Left lung (tissue), 10 donors: ENCODE data around the gene SLC38A3. TPM values are rescaled to one million over a fixed set of nuclear protein-coding genes. Genes with fewer than 3 reads are reported as not detected.

ENCODE experiments used
- ATAC-seq: fragments of 200-7000 bp; cut with Tn5 transposase; one replicate; pipeline ENCODE4 v1.9.1; 2020; ENCODE audit warnings: moderate library complexity
- DNase-seq, 4 donors: peaks; one replicate each; pipeline ENCODE4 v3.0.0-alpha.2; 2013 to 2020
- H3K27ac ChIP-seq, 2 donors: fragments of 200-600 bp; sonication (generic) in 1 of 2; one replicate each; pipeline versions ENCODE4 v1.5.0 to v1.8.0; 2020 to 2021
- H3K27me3 ChIP-seq, 2 donors: fragments of 200-600 bp; sonication (generic) in 1 of 2; one replicate each; pipeline versions ENCODE4 v1.5.0 to v1.8.0; 2020 to 2021
- H3K36me3 ChIP-seq, 2 donors: fragments of 200-600 bp; sonication (generic) in 1 of 2; one replicate each; pipeline versions ENCODE4 v1.5.0 to v1.8.0; 2020 to 2021
- H3K4me1 ChIP-seq, 2 donors: fragments of 200-600 bp; one replicate each; pipeline ENCODE4 v1.8.0; 2021
- H3K4me3 ChIP-seq, 2 donors: fragments of 200-600 bp; sonication (generic) in 1 of 2; one replicate each; pipeline versions ENCODE4 v1.5.0 to v1.8.0; 2020 to 2021; ENCODE audit warnings: mild to moderate bottlenecking in 1 of 2
- H3K9me3 ChIP-seq, 2 donors: fragments of 200-600 bp; sonication (generic) in 1 of 2; one replicate each; pipeline versions ENCODE4 v1.5.0 to v1.8.0; 2020 to 2021
- CTCF ChIP-seq, 2 donors: fragments of 200-600 bp; sonication (generic) in 1 of 2; IDR thresholded peaks; one replicate each; pipeline versions ENCODE4 v1.5.0 to v1.8.0; 2021; ENCODE audit warnings: antibody characterized with exemption in 2 of 2
- intact Hi-C, 2 donors: fragments of 100-400 bp; cut with DNase I; formaldehyde crosslinking; loops; one replicate each; pipeline versions ENCODE4 v1.11.2 to v1.14.2; 2022
- polyA plus RNA-seq, 6 donors: library from polyadenylated mRNA; unstranded; fragments of 120-200 nt; gene quantifications; one replicate each; pipeline ENCODE4 v1.2.1, GENCODE V29; 2013; ENCODE audit not compliant: insufficient read length in 6 of 6
- total RNA-seq, 2 donors: library from RNA; stranded (reverse); fragmentation: NEBNext Ultra II Directional; extraction: Animal tissue kit (Norgen Biotek cat#: 25700); gene quantifications; one replicate each; pipeline ENCODE4 v1.2.1, GENCODE V29; 2021
- donor health status: DM: no; HTN: yes; CAD: no.
- donor health status: DM: no; HTN: no; CAD: no.

Gene SLC38A3
- total and polyA plus RNA-seq, 8 donors, result 0.23 to 10.9 (median 7.8) TPM; not detected in 1

GRCh38 chr3:50267280-50267913 is 62.3 kb downstream of the SLC38A3 start:
- TF ChIP-seq CTCF (IDR thresholded peaks at IDR 0.05), result no peak
- peak; percentile 32 for ATAC-seq
- intact Hi-C loops, result no loop called here

DNA sequence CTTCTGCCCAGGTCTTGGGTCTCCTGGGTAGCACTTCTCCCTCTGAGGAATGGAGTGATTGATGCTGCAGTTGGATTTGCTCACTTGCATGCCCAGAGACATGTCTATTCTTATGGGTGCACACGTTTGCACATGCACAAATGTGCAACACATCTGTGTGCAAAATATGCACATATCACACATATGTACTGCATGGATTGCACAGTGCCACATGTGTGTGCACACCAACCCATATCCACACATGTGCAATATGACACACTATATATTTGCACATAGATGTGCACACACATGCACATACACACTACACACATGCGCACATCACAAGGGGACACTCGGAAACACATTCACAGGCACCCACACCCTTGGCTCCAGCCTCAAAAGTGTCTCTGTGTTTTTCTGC is 63.2 kb downstream of the SLC38A3 start:
- H3K4me3 ChIP-seq, result peak overlapping the region in 1 of 2 donors; percentile 48
- H3K27ac ChIP-seq, result peak overlapping the region; percentile 80 to 92
- no peak for ATAC-seq
- peaks cover 0 to 24% of the 10 kb centered on the region in 2 donors for H3K27me3 ChIP-seq
- TF ChIP-seq CTCF (IDR thresholded peaks at IDR 0.05), result no peak
- no peaks in the 10 kb centered on the region for H3K36me3 ChIP-seq
- no peaks in the 10 kb centered on the region for H3K9me3 ChIP-seq
- intact Hi-C loops, result no loop called here
- peaks cover 48 to 64% of the 10 kb centered on the region in 2 donors for H3K4me1 ChIP-seq
- no peak for DNase-seq

More at GRCh38 chr3:50267280-50267913, 62.3 kb downstream of the SLC38A3 start:
- peaks cover 0 to 21% of the 10 kb centered on the region in 2 donors for H3K27me3 ChIP-seq
- H3K27ac ChIP-seq, result peak overlapping the region; percentile 80 to 92
- H3K36me3 ChIP-seq, result no peaks in the 10 kb centered on the region
- peaks cover 40 to 56% of the 10 kb centered on the region in 2 donors for H3K4me1 ChIP-seq
- peak in 3 of 4 donors; percentile 62 to 87 (median 70) for DNase-seq
- H3K9me3 ChIP-seq, result no peaks in the 10 kb centered on the region
- H3K4me3 ChIP-seq, result peak overlapping the region; percentile 48 to 54

DNA sequence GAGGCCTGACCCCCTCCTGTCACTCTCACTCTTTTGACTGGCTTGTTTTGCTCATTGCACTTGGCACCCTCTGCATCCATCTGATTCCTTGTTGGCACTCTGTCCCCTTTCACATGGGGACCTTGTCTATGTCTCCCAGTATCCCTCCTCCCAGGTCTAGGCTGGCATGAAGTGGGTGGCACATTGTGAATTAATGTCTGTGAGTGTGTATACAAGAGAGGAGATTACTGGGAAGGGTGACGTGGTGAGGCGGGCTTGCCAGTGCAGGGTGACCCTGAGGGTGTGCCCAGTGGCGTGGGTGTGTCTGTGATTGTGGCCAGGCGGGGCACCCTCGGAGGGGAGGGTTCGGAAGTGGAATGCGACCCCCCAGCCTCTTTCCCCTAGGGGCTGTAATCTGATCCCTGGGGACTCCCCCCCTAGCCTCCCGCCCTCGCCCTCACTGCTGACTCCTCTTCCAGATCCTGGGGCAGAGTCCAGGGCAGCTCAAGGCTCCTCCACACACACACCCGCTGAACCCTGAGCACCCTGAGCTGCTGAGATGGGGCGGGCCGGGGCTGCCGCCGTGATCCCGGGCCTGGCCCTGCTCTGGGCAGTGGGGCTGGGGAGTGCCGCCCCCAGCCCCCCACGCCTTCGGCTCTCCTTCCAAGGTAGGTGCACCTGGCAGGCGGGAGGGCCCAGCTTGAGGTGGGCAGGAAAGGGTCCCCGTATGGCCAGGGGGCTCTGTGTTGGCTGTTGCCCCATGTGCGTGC is 63.8 kb downstream of the SLC38A3 start, which contains the start of gene SEMA3B:
Gene SEMA3B, plus strand, starts transcription at position 445 of the 749 bp plus-strand sequence. Its CDS starts 94 bp downstream, at position 539.
- peak in 3 of 4 donors; percentile 80 to 87 (median 86) for DNase-seq
- H3K9me3 ChIP-seq, result no peaks in the 10 kb centered on the region
- no peaks in the 10 kb centered on the region for H3K36me3 ChIP-seq
- no peak for TF ChIP-seq CTCF (IDR thresholded peaks at IDR 0.05)
- peaks cover 0 to 30% of the 10 kb centered on the region in 2 donors for H3K27me3 ChIP-seq
- H3K27ac ChIP-seq, result peak within 1 kb of the TSS; percentile 80 to 92
- H3K4me3 ChIP-seq, result peak within 1 kb of the TSS; percentile 24 to 48
- H3K4me1 ChIP-seq, result peaks cover 48 to 65% of the 10 kb centered on the region in 2 donors
- intact Hi-C loops, result no loop called here
- ATAC-seq, result peak; percentile 55

GRCh38 chr3:50269460-50269859 is 64.4 kb downstream of the SLC38A3 start:
- ATAC-seq, result no peak
- Histone ChIP-seq H3K4me1 (peaks cover 43 to 65% of the 10 kb centered on the region in 2 donors), H3K27ac (peak overlapping the region; percentile 37 to 92), H3K9me3 (no peaks in the 10 kb centered on the region), H3K36me3 (no peaks in the 10 kb centered on the region), H3K27me3 (peaks cover 0 to 36% of the 10 kb centered on the region in 2 donors), H3K4me3 (peak overlapping the region; percentile 24 to 35)
- TF ChIP-seq CTCF (IDR thresholded peaks at IDR 0.05), result no peak
- DNase-seq, result no peak
- intact Hi-C loops, result no loop called here

DNA sequence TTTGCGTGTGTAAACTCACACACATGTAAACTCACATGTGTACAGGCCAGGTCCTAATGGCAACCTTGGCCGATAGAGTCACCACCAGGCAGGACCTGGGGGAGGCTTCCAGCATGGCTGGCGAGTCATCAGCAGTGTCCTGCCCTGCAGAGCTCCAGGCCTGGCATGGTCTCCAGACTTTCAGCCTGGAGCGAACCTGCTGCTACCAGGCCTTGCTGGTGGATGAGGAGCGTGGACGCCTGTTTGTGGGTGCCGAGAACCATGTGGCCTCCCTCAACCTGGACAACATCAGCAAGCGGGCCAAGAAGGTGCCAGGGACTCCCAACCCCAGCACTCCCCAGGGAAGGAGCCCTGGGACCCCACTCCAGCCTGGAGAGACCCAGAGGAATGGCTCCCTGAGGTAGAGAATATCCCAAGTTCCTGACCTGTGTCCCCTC is 64.9 kb downstream of the SLC38A3 start:
- peak overlapping the region in 1 of 2 donors; percentile 35 for H3K4me3 ChIP-seq

More for the DNA sequence above, 64.9 kb downstream of the SLC38A3 start:
- no peak for TF ChIP-seq CTCF (IDR thresholded peaks at IDR 0.05)
- ATAC-seq (no peak), DNase-seq (no peak)
- peaks cover 37 to 61% of the 10 kb centered on the region in 2 donors for H3K4me1 ChIP-seq
- no peaks in the 10 kb centered on the region for H3K9me3 ChIP-seq
- no peak overlapping the region for H3K27ac ChIP-seq
- H3K27me3 ChIP-seq, result peaks cover 0 to 42% of the 10 kb centered on the region in 2 donors
- H3K36me3 ChIP-seq, result no peaks in the 10 kb centered on the region
- intact Hi-C loops, result loop anchor here in 1 of 2 donors (5.0 kb wide), 2 partner anchors 43 to 78 kb away; partner anchors contain the start of gene GNAT1
